HG03342 (cell line): Measurements from ENCODE around the gene AASS.

Experiments
- ATAC-seq: cut with Tn5 transposase; IDR thresholded peaks from one replicate; pipeline ENCODE4 v1.9.1; 2021; ENCODE audit warnings: mild to moderate bottlenecking, moderate library complexity; ENCODE audit not compliant: unreplicated experiment

AASS gene

GRCh38 chr7:122054393-122054792, 89.7 kb downstream of the AASS start:
- no peak for ATAC-seq

GRCh38 chr7:122046402-122046801, 97.6 kb downstream of the AASS start:
- ATAC-seq = no peak

GRCh38 chr7:122040147-122040546, 103.9 kb downstream of the AASS start:
- ATAC-seq = no peak

- no peak for ATAC-seq
Measured at GRCh38 chr7:122038904-122039303, 105.1 kb downstream of the AASS start.

GRCh38 chr7:122038134-122038533, 105.9 kb downstream of the AASS start:
- ATAC-seq = no peak

GRCh38 chr7:122035876-122036275, 108.2 kb downstream of the AASS start:
- no peak for ATAC-seq

- ATAC-seq = no peak
Measured at GRCh38 chr7:122033641-122034040, 110.4 kb downstream of the AASS start.

- no peak for ATAC-seq
Measured at GRCh38 chr7:122027058-122027457, 117.0 kb downstream of the AASS start.
